GM12801 (cell line): ENCODE data around the gene ANO1.

Source experiments
- TF ChIP-seq, protein P1 (sequence below): IDR thresholded peaks from one replicate; pipeline ENCODE4 v1.5.1; 2011; ENCODE audit warnings: control low read depth; ENCODE audit not compliant: insufficient read length; ENCODE audit errors: extremely low read depth

ANO1 gene

DNA sequence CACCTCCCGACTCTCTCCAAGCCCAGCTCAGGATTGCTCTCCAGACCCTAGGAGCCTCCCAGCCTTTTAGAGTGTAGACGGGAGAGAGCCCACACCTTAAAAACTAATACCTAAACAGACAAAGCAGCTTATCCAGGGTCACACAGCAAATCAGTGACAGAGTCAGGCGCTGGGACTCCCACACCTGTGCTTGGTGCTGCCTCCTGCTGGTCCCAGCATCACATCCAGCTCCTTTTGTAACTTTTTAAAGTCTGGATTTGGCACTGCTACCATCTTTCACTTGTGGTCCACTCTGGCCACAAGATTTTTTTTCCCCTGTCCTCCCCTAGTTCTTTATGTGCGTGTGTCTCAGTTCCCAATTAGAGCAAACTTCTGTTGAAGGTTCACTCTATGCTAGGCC is 4.7 kb downstream of the ANO1 start:
- TF ChIP-seq, protein P1, sequence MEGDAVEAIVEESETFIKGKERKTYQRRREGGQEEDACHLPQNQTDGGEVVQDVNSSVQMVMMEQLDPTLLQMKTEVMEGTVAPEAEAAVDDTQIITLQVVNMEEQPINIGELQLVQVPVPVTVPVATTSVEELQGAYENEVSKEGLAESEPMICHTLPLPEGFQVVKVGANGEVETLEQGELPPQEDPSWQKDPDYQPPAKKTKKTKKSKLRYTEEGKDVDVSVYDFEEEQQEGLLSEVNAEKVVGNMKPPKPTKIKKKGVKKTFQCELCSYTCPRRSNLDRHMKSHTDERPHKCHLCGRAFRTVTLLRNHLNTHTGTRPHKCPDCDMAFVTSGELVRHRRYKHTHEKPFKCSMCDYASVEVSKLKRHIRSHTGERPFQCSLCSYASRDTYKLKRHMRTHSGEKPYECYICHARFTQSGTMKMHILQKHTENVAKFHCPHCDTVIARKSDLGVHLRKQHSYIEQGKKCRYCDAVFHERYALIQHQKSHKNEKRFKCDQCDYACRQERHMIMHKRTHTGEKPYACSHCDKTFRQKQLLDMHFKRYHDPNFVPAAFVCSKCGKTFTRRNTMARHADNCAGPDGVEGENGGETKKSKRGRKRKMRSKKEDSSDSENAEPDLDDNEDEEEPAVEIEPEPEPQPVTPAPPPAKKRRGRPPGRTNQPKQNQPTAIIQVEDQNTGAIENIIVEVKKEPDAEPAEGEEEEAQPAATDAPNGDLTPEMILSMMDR = no peak

DNA sequence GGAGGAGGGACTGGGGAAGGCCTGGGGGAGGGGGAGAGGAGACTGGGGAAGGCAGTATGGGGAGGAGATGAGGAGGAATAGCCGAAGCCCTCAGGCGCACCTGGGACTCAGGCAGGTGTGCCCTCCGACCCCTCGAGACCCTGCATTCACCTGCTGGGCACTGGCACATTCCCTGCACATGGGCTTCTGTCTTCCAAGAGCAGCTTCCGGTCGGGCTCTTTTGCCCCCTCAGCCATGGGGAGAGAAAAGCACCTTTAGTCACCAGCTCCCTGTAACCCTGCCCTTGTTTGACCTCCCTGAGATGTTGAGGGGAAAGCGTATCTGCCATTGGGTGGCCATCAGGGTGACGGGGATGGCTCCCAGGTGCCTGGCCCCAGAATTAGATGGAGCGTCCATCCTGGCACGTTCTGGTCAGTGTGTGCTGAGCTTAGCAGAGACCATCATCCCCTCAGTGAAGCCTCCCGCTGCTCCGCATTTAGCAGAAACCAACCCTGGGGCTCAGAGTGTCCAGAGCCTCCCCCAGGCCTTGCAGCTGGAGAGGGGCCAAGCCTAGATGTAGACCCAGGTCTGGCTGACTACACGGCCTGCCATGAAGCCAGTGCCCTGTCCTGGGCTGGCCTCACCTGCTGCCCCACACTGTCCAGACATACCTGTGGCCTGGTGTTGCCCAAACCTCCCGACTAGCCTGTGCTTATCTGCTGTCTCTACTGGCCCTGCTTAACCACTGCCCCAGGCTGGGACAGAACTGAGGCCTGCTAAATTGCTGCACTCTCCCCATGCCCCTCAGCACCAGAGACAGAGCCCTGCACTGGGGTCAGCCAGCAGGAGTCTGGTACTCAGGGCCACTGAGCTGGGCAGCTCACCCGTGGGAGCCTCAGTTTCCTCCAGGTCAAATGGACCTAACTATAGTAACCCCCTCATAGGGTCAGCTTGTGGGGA is 6.2 kb downstream of the ANO1 start:
- TF ChIP-seq, protein P1 = no peak

DNA sequence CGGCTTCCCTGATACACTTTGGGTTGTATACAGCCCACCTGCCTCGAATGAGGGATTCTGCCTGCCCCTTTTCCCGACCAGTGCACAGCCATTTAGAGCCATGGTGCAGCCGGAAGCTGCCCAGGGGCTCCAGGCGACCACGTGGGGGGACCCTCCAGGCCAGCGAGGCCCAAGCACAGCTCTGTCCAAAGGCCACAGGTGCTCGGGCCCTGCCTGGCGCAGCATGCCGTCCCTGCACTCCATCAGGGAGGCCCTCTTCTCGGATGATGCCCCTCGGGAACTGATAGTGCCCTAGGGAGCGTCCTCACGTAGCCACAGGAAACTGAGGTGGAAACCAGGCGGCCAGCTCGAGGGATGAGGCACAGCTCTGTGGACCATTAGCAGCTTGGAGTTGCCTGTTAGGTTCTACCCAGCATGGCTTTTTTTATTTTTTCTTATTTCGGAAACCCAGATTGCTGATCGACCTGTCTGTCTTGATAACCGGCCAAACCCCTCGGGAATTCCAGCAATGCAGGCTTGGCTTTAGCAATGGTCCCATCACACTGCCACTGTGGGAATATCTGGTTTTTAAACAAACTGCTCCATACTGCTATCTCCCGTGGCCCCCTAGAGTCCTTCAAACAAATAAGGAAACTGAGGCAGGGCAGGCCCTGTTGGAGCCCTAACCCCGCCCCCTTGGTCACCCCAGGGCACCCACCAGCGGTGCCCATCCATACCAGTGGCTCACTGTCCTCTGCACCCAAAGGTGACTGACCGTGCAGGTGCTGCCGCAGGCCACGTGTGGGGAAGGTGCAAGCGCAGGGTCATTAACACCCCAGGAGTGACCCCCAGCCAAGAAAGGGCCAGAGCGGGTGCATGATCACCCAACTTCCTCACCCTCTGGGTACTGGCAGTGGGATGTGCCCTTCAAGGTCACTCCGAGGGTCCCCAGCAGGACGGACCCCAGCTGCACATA is 8.0 kb downstream of the ANO1 start:
- TF ChIP-seq, protein P1 = no peak

DNA sequence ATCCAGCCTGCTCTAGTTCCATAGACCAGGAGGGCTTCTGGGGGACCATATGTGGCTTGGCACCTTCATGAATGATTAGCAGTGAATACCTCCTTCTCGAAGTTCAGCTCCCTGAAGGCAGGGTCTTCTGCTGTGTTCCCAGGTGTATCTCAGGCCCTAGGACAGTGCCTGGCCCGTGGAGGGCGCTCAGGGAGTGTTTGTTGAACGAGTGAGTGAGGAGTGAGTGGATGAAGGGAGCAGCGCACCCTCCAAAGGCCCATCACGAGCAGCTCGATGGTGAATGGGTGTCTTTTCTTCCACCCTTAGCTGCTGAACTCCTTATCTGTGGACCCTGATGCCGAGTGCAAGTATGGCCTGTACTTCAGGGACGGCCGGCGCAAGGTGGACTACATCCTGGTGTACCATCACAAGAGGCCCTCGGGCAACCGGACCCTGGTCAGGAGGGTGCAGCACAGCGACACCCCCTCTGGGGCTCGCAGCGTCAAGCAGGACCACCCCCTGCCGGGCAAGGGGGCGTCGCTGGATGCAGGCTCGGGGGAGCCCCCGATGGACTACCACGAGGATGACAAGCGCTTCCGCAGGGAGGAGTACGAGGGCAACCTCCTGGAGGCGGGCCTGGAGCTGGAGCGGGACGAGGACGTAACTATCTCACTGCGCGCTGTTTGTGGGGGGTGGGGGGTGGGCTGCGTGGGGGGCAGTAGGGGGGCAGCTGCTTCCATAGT is 9.5 kb downstream of the ANO1 start:
- TF ChIP-seq, protein P1 = no peak

DNA sequence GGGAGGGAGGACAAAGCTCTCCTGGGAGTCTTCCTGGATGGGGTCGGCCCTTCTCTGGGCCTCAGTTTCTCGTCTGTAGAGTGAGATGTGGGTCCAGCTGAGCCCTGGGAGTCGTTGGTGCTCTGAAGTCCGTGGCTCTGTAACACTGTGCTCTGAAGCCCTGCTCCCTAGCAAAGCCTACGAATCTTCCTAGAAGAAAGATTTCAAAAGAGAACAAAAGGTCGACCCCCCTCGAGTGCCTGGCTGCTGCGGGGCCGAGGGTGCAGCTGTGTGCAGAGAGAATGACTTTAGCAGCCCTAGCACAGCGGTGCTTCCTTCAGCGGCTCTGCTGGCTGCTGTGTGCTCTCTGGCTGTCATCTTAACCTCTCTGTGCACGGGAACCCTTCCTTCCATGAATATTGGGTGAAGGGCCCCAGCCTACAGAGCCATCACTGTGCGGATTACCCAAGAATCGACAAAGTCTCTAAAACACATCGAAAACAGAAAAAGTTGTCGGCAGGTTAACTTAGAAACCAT is 10.7 kb downstream of the ANO1 start:
- TF ChIP-seq, protein P1 = no peak

DNA sequence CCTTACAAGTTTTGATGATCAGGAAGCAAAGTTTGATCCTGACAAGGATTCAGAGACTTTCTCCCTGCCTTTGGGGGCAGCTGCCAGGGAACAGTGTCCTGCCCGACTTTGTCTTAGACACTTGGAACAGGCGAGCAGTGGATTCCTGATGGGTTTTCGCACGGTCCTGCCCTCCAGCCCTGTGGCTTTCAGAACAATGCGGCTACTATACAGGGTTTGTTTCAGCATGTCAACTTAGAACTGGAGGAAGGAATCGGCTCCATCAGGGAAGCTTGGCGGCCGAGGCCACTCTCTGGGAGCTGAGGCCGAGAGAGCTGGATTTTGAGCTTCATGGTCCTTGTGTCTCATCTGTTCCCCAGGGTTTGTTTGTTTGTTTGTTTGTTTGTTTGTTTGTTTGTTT is 11.5 kb downstream of the ANO1 start:
- TF ChIP-seq, protein P1 = no peak
